ENCODE data around the gene ZNF32.

DNA sequence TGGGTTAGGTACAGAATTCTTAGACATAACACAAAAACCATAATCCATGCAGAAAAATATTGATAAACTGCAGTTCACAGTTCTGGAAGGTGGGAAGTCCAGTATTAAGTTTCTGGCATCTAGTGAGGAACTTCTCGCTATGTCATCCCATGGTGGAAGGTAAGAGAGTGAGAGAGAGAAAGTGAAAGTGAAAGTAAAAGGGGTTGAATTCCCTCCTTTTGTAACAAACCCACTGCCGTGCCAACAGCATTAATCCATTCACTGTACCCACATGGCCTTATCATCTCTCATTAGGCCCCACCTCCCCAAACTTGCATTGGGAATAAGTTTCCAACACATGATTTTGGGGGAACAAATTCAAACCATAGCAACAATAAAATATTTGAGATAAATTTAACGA lies 25.3 kb downstream of the ZNF32 start:
- TF ChIP-seq EZH2phosphoT487 (IDR thresholded peaks at IDR 0.05; ENCODE audit: borderline replicate concordance, low read length) (no peak), EZH2 (IDR thresholded peaks at IDR 0.05; ENCODE audit: low read length, unreplicated experiment) (no peak)
- TF ChIP-seq, protein P1, sequence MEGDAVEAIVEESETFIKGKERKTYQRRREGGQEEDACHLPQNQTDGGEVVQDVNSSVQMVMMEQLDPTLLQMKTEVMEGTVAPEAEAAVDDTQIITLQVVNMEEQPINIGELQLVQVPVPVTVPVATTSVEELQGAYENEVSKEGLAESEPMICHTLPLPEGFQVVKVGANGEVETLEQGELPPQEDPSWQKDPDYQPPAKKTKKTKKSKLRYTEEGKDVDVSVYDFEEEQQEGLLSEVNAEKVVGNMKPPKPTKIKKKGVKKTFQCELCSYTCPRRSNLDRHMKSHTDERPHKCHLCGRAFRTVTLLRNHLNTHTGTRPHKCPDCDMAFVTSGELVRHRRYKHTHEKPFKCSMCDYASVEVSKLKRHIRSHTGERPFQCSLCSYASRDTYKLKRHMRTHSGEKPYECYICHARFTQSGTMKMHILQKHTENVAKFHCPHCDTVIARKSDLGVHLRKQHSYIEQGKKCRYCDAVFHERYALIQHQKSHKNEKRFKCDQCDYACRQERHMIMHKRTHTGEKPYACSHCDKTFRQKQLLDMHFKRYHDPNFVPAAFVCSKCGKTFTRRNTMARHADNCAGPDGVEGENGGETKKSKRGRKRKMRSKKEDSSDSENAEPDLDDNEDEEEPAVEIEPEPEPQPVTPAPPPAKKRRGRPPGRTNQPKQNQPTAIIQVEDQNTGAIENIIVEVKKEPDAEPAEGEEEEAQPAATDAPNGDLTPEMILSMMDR (conservative IDR thresholded peaks at IDR 0.05; ENCODE audit: low read depth, low read length) = no peak
